GM03348 (cell line): ENCODE results near the gene PLXND1.
A peak's percentile ranks its signal among the peaks of the same experiment; 100 is the strongest.

Experiments used
- DNase-seq: peaks from one replicate; pipeline ENCODE4 v3.0.0; 2012; ENCODE audit warnings: low spot score

Gene PLXND1

GRCh38 chr3:129626744-129627349 lies 20.4 kb upstream of the PLXND1 start:
- DNase-seq: peak; percentile 97

- DNase-seq: peak; percentile 9
Observed at GRCh38 chr3:129625072-129625874, 18.8 kb upstream of the PLXND1 start.

DNA sequence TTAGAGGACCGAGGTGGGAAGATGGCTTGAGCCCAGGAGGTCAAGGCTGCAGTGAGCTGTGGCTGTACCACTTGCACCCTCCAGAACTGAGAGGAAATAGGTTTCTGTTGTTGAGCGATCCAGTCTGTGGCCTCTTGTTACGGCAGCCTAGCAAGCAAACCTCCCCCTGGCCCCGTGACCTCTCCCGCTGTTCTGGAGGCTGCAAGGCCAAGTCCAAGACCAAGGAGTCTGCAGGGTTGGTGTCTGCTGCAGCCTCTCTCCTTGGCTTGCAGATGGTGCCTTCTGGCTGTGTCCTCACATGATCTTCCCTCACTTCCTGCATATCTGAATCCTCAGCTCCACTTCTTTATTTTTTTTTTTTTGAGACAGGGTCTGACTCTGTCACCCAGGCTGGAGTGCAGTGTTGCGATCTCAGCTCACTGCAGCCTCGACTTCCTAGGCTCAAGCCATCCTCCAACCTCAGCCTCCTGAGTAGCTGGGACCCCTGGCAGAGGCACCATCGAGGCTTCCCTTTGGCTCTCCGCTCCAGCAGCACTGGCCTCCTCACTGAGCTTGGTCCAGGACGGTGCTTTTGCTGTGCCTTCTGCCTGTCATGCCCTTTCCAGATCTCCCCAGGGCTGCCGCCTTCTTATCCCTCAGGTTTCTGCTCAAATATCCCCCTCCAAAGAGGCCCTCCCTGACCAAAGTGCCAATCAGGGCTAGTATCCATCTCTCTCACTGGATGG lies 18.0 kb upstream of the PLXND1 start:
- DNase-seq: peak; percentile 9

GRCh38 chr3:129623447-129624118 lies 17.1 kb upstream of the PLXND1 start:
- DNase-seq: no peak

GRCh38 chr3:129622933-129623332 lies 16.5 kb upstream of the PLXND1 start:
- DNase-seq: no peak

GRCh38 chr3:129622226-129622874 lies 15.9 kb upstream of the PLXND1 start:
- no peak for DNase-seq

DNA sequence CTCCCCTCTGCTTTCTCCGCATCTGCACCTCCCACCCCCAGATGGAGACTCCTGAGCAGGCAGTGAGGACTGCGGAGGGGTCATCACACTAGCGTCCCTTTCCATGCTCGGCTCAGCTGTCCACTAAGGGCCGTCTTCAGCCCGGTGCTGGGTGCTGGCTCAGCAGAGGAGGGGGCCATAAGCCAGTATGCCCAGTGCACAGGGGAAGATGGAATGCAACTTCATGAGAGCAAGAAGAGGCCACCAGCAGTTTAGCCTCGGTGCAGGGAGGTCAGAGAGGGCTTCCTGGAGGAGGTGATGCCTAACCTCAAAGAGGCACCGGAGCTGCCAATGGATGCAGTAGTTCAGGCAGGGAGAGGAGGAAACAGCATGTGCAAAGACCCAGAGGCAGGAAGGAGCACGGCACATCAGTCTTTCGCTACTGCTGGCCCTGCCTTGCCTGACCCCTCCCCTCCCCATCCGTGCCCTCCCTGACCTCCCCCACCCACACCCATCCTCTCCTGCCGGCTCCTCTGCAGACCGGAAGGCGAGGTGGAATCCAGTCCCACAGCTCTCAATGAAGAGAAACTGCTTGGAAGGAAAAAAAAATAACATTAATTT lies 15.2 kb upstream of the PLXND1 start:
- no peak for DNase-seq

DNA sequence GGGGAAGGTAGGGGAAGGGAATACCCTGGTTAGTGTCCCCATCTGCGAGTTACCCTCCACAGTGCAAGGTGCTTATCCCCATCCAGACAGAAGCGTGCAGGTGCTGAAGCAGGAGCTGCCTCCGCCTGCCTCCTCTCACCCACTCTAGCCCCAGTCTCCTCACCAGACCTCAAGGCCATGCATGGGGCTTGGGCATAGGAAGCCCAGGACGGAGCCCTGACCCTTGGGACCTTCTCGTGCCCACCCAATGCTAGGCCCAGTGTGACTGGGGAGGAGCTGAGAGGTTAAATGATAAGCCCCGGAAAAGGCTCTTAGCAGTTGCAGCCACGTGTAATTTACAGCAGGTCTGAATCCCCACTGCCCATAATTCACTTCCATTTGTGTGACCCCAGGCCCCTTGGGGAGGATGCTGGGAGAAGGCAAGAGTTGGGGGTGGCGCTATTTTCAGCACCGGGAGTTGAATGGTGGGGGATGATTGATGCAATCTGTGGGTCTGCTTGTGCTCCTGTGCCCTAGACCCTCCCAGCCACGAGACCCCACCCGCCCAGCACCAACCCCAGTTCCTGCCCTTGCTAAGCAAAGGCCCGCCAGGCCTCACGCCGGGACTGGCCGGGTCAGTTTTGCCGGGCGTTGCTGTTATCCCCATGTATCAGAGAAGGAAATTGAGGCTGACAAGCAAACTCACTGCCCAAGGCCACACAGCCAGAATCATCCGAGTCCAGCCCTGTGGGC lies 14.5 kb upstream of the PLXND1 start:
- DNase-seq: no peak

DNA sequence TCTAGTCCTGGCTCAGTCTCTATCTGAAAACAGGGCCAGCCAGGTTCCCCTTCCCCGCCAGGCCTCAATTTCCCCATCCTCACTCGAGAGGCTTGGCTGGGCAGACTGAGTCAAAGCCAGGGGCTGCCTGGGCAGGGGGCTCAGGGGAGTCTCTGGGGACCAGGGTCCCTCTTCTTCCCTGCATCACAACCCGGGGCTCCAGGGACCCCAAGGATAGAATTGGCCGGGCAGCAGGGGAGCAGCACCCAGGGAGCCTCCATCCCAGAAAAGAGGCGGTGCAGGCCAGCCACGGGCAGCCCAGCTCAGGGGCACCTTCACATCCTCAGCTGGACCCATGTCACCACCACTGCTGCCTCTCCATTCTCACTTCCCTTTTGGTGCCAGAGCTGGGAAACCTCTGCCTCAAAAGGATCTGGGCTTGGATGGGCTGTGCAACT lies 13.3 kb upstream of the PLXND1 start:
- DNase-seq: no peak

DNA sequence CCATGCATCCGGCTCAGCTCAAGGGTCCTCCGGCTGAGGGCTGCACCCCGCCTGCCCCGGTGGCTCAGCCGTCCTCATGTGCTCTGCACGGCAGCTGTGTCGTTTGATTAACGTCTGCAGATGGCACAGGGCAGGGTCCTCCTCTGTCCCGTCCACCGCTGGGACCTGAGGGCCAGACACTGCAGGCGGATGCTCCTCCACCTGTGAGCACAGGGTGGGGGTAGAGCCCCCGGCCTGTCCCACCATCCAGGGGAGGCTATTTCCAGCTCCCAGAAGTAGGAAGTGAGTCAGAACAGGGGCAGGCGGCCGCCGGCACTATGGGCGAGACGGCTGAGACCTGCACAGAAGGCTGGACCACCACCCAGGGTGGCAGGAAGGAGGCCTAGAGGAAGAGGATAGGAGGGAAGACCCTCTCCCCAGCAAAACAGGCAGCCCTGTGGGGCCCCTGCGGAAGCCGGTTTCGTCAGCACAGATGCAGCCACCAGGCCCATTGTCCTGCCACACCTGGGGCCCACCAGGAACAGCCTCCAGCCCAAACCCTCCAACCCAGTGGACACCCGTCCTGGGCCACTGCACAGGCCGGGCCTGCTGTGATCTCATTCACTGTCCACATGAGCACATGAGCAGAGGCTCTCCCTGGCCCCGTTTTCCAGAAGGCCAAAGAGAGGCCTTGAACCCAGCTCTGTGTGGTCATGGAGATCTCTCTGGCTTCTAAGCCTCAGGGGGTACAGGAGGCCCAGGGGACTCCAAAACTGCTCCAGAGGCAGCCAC lies 12.6 kb upstream of the PLXND1 start:
- DNase-seq: no peak

DNA sequence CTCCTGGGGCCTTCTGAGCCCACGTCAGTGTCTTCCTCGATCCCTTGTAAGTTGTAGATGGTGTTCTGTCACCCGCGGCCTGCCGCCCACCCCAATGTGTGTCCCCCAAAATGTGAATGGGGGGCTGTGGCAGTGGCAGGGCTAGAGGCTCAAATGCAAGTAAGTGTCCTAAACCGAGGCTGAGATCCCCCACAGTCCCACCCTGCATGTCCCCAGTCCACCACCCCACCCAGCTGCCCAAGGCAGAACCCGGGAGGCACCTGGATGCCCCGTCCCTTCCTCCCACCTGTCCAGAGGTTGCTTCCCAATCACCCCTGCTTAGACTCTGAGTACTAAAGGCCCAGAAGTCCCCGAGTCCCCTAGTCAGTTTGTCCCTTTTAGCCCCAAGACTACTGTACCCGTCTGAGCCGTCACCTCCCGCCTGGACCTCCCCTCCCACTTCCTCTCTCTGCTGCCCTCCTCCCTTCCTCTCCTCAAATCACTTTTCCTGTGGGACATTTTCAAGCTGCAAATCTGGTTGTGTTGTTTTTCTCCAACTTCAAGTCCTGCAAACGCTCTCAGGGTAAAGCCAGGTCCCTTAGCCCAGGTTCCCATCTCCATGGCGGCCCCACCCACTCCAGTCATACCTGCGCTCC lies 11.8 kb upstream of the PLXND1 start:
- no peak for DNase-seq

DNA sequence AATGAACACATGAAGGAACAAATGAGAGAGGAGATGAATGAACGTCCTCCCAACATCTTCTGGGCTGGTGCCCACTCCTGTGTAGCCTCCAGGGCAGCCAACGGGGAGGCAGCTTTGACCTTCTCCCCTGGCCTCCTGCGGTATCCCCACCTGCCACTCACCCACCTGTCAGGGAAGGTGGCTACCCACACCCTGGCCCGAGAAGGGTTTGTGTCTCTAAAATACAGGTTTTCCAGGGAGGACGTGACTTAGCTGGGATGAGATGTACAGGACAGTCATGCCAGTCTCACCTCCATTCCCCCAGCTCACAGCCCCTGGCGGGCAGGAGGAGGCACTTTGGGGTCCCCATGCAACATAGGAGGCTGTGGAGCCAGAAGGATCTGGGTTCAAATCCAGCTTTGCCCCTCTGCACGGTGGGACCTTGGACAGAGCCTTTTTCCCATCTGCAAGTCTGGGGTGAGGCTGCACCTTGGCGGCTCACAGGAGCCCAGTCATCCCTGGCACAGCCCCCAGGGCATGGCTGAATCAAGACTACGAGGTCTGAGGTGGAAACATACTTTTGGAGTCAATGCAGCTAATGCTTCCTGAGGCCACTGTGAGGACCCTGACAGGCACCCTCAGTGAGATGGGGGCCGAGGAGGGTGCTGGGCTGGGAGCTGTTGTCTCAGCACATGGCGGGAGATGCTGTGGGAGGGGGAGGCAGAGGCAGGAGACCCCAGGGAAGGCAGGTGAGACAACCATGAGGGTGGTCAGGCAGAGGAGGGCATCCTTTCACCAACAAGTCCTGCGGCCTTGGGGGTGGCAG lies 11.1 kb upstream of the PLXND1 start:
- no peak for DNase-seq

GRCh38 chr3:129616713-129617112 lies 10.2 kb upstream of the PLXND1 start:
- peak; percentile 75 for DNase-seq

- DNase-seq: no peak
Observed at GRCh38 chr3:129616291-129616690, 9.8 kb upstream of the PLXND1 start.

- DNase-seq: no peak
Observed at GRCh38 chr3:129615751-129616281, 9.3 kb upstream of the PLXND1 start.

- no peak for DNase-seq
Observed at GRCh38 chr3:129614927-129615363, 8.5 kb upstream of the PLXND1 start.

- no peak for DNase-seq
Observed at GRCh38 chr3:129614435-129614834, 8.0 kb upstream of the PLXND1 start.

- DNase-seq: no peak
Observed at GRCh38 chr3:129613367-129613740, 6.9 kb upstream of the PLXND1 start.
